Activated naive CD8-positive, alpha-beta T cell treated with anti-CD3 and anti-CD28 coated beads, Interleukin-2, amount 50 U/mL, for 24 hours (primary cell): ENCODE data around the gene PTPRK.
"Not testable (repeated sequence)": the region's sequence is repeated elsewhere in the genome, so short reads cannot be mapped to it uniquely, and the experiment has no call there.

Experiments used
- ATAC-seq: fragments of 150-1000 bp; cut with Tn5 transposase; one replicate; pipeline ENCODE4 v1.10.0; 2021
- DNase-seq: peaks from one replicate; pipeline ENCODE4 v3.0.0; 2021
- H3K27ac Mint-ChIP-seq: one replicate; pipeline ENCODE4 v1.8.0; 2021; ENCODE audit warnings: mild to moderate bottlenecking, mixed read lengths
- H3K27me3 Mint-ChIP-seq: one replicate; pipeline ENCODE4 v1.8.0; 2021; ENCODE audit warnings: mixed read lengths
- H3K36me3 Mint-ChIP-seq: one replicate; pipeline ENCODE4 v1.8.0; 2021; ENCODE audit warnings: low read depth, mixed read lengths
- H3K4me1 Mint-ChIP-seq: one replicate; pipeline ENCODE4 v1.8.0; 2021; ENCODE audit warnings: mixed read lengths
- H3K4me3 Mint-ChIP-seq: one replicate; pipeline ENCODE4 v1.8.0; 2021; ENCODE audit warnings: mild to moderate bottlenecking, moderate library complexity, mixed read lengths
- H3K9me3 Mint-ChIP-seq: one replicate; pipeline ENCODE4 v1.8.0; 2021; ENCODE audit warnings: mixed read lengths

Gene PTPRK

GRCh38 chr6:128487746-128488145 is 32.7 kb downstream of the PTPRK start:
- Mint-ChIP-seq H3K27me3 (no peaks in the 10 kb centered on the region), H3K9me3 (no peaks in the 10 kb centered on the region), H3K4me1 (peaks cover 2% of the 10 kb centered on the region), H3K4me3 (no peak overlapping the region), H3K27ac (no peak overlapping the region), H3K36me3 (no peaks in the 10 kb centered on the region)
- DNase-seq: no peak
- ATAC-seq: no peak

- ATAC-seq: peak; percentile 40
- Mint-ChIP-seq H3K9me3 (no peaks in the 10 kb centered on the region), H3K27ac (no peak overlapping the region), H3K27me3 (no peaks in the 10 kb centered on the region), H3K4me3 (no peak overlapping the region), H3K36me3 (no peaks in the 10 kb centered on the region), H3K4me1 (peaks cover 2% of the 10 kb centered on the region)
- no peak for DNase-seq
These were observed 33.3 kb downstream of the PTPRK start for GRCh38 chr6:128487055-128487454.

DNA sequence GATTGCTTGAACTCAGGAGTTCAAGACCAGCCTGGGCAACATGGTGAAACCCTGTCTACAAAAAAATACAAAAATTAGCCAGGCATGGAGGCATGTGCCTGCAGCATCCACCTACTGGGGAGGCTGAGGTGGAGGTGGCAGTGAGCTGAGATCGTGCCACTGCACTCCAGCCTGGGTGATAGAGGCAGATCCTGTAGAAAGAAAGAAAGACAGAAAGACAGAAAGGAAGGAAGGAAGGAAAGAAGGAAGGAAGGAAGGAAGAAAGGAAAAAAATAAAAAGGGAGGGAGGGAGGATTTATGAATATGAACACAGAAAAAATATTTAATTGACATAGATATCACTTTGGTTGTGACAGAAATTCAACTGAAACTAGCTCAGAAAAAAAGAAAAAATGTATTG is 33.8 kb downstream of the PTPRK start:
- ATAC-seq, H3K36me3 Mint-ChIP-seq, H3K9me3 Mint-ChIP-seq, H3K4me3 Mint-ChIP-seq, H3K4me1 Mint-ChIP-seq, H3K27me3 Mint-ChIP-seq, H3K27ac Mint-ChIP-seq, DNase-seq: not testable (repeated sequence)

DNA sequence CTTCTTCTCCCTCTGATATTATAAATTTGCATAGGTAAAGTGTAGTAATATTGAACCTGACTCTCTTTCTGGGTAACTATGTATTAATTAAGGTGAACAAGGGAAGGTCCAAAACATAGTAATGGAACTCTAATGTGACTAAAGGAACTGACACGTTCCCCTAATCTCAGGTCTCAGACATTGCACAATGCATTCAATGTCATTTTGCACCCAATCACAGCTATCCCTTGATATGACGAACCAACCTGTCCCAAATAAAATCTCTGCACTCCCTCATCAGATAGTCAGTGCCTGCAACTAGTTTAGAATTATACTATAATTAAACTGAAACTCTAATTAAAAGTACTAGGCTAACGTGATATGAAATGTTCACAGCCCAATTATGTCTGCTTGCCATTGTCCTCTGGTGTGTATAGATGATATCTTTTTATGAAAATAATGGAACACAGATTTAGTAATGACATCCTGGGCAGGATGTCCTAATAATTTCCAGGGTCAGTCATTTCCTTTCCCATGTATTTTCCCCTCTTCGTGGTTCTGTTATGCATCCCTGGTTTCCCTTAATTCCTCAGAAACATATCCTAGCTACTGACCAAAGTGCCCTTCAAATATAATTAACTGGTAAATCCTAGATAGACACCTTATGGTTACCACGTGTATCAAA is 36.8 kb downstream of the PTPRK start:
- ATAC-seq (no peak), DNase-seq (no peak)
- Mint-ChIP-seq H3K27ac (no peak overlapping the region), H3K4me1 (peaks cover 5% of the 10 kb centered on the region), H3K9me3 (no peaks in the 10 kb centered on the region), H3K36me3 (no peaks in the 10 kb centered on the region), H3K4me3 (no peak overlapping the region), H3K27me3 (no peaks in the 10 kb centered on the region)

- no peak for DNase-seq
- Mint-ChIP-seq H3K36me3 (no peaks in the 10 kb centered on the region), H3K27ac (no peak overlapping the region), H3K9me3 (no peaks in the 10 kb centered on the region), H3K4me1 (peaks cover 13% of the 10 kb centered on the region), H3K27me3 (no peaks in the 10 kb centered on the region), H3K4me3 (no peak overlapping the region)
- ATAC-seq: no peak
These were observed 37.8 kb downstream of the PTPRK start for GRCh38 chr6:128482642-128483041.

GRCh38 chr6:128479991-128480390 is 40.4 kb downstream of the PTPRK start:
- Mint-ChIP-seq H3K36me3 (no peaks in the 10 kb centered on the region), H3K9me3 (no peaks in the 10 kb centered on the region), H3K4me1 (peaks cover 13% of the 10 kb centered on the region), H3K27me3 (no peaks in the 10 kb centered on the region), H3K27ac (no peak overlapping the region), H3K4me3 (no peak overlapping the region)
- DNase-seq: no peak
- ATAC-seq: no peak

GRCh38 chr6:128479048-128479666 is 41.2 kb downstream of the PTPRK start:
- DNase-seq: no peak
- Mint-ChIP-seq H3K27me3 (no peaks in the 10 kb centered on the region), H3K36me3 (no peaks in the 10 kb centered on the region), H3K27ac (no peak overlapping the region), H3K9me3 (no peaks in the 10 kb centered on the region), H3K4me1 (peaks cover 13% of the 10 kb centered on the region), H3K4me3 (peak overlapping the region; percentile 47)
- ATAC-seq: no peak

DNA sequence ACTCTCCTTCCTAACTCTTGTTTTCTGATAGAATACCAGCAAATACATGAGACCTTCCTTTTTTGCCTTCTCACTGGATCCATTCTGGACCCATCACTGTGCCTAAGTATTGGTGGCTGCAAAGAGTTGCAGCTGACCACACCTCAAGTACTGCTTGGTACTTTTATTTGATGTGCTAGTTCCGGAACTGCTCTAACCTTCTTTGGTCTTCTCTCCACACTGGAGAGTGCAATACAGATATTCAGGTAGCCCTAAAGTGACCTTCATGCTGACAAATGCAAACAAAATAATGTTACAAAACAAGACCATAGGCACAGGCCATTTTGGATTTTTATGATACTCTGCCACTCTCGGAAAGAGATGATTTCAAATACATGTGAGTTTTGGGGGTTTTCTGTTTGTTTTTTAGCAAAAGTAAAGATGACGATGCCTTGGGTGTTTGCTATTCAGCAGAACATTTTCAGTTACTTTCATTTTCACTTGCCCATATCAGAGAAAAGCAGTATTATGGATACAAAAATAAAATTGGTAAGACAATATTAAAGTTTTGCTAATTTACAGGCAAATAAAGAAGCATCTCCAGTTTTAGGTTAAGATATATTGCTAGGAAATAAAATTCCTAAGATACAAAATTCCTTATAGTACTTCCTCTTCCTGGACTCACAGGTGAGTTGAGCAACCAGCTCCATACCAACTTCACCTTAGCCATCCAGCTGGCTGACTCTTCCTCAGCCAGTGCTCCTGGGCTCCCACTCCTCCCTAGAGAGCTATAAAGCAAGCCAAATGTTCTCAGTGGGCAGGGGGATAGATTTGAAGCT is 42.0 kb downstream of the PTPRK start:
- H3K36me3 Mint-ChIP-seq: no peaks in the 10 kb centered on the region
- peaks cover 13% of the 10 kb centered on the region for H3K4me1 Mint-ChIP-seq
- no peaks in the 10 kb centered on the region for H3K27me3 Mint-ChIP-seq
- peak overlapping the region; percentile 47 for H3K4me3 Mint-ChIP-seq
- no peak overlapping the region for H3K27ac Mint-ChIP-seq
- no peak for DNase-seq
- ATAC-seq: no peak
- H3K9me3 Mint-ChIP-seq: no peaks in the 10 kb centered on the region

DNA sequence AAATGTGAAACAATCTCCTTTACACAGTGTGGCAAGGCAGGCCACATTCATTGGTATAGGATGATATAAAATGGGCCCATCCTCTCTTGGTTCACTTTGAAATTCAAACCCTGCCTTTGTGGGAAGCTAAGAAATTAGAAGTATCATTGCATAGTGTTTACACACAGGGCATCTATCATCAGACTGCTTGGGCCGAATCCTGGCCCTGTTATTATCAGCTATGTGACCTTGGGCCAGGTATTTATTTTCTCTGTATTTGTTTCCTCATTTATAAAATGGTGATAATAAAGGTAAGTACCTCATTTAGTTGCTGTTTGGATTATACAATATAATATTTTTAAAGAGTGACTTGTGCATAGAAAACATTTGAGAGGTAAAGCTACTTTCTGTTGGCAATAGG is 45.5 kb downstream of the PTPRK start:
- H3K36me3 Mint-ChIP-seq: no peaks in the 10 kb centered on the region
- H3K4me3 Mint-ChIP-seq: no peak overlapping the region
- no peaks in the 10 kb centered on the region for H3K9me3 Mint-ChIP-seq
- no peak for DNase-seq
- no peak overlapping the region for H3K27ac Mint-ChIP-seq
- H3K4me1 Mint-ChIP-seq: peaks cover 12% of the 10 kb centered on the region
- H3K27me3 Mint-ChIP-seq: no peaks in the 10 kb centered on the region
- no peak for ATAC-seq

GRCh38 chr6:128474481-128474880 is 45.9 kb downstream of the PTPRK start:
- Mint-ChIP-seq H3K27me3 (no peaks in the 10 kb centered on the region), H3K36me3 (no peaks in the 10 kb centered on the region), H3K9me3 (no peaks in the 10 kb centered on the region), H3K4me3 (no peak overlapping the region), H3K4me1 (peaks cover 11% of the 10 kb centered on the region), H3K27ac (no peak overlapping the region)
- no peak for DNase-seq
- no peak for ATAC-seq

DNA sequence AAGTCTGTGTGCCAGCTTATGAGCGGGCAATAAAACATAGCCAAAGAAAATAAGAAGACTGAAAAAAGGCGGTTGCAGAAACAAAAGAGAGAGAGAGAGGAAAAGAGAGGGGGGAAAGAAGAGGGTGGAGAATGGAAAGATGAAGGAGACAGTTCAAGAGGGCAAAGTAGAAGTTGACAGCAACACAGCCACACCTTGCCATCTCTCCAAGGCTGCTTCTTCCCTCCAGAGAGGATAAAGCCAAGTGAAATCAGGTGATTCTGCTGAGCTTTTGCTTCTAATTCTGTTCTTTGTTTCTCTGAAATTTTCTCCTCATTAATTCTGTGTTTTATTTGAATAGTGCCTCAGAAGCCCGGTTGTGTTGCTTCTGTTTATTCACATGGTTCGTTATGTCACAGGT is 48.5 kb downstream of the PTPRK start:
- no peaks in the 10 kb centered on the region for H3K9me3 Mint-ChIP-seq
- no peaks in the 10 kb centered on the region for H3K36me3 Mint-ChIP-seq
- no peak for DNase-seq
- no peaks in the 10 kb centered on the region for H3K27me3 Mint-ChIP-seq
- H3K4me1 Mint-ChIP-seq: no peaks in the 10 kb centered on the region
- ATAC-seq: no peak
- H3K4me3 Mint-ChIP-seq: no peak overlapping the region
- H3K27ac Mint-ChIP-seq: no peak overlapping the region

- DNase-seq: no peak
- H3K4me1 Mint-ChIP-seq: no peaks in the 10 kb centered on the region
- H3K27ac Mint-ChIP-seq: no peak overlapping the region
- H3K9me3 Mint-ChIP-seq: no peaks in the 10 kb centered on the region
- no peak for ATAC-seq
- H3K36me3 Mint-ChIP-seq: no peaks in the 10 kb centered on the region
- no peak overlapping the region for H3K4me3 Mint-ChIP-seq
- no peaks in the 10 kb centered on the region for H3K27me3 Mint-ChIP-seq
These were observed 54.7 kb downstream of the PTPRK start for GRCh38 chr6:128465368-128466343.

DNA sequence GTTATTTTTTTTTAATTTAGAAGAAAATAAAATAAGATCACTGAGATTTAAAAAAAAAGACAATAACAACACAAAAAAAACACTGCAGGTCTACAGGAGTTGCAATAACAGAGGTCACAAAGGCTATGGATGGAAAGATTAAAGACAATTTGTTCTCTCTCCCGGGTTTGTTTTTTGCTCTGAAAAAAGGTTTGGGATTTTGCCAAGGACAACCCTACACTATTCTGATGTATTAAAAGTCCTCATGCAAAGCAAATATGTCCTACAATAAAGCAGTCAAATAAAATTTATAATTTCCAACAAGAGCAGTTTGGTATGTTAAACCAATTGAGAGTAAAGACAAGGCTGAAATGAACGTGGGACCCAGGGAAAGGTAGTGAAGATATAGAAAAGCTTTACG is 55.6 kb downstream of the PTPRK start:
- H3K9me3 Mint-ChIP-seq: no peaks in the 10 kb centered on the region
- H3K27ac Mint-ChIP-seq: no peak overlapping the region
- H3K27me3 Mint-ChIP-seq: no peaks in the 10 kb centered on the region
- DNase-seq (no peak), ATAC-seq (no peak)
- no peaks in the 10 kb centered on the region for H3K36me3 Mint-ChIP-seq
- no peaks in the 10 kb centered on the region for H3K4me1 Mint-ChIP-seq
- H3K4me3 Mint-ChIP-seq: no peak overlapping the region

- DNase-seq (no peak), ATAC-seq (no peak)
- Mint-ChIP-seq H3K36me3 (no peaks in the 10 kb centered on the region), H3K4me1 (no peaks in the 10 kb centered on the region), H3K4me3 (no peak overlapping the region), H3K27ac (no peak overlapping the region), H3K27me3 (no peaks in the 10 kb centered on the region), H3K9me3 (no peaks in the 10 kb centered on the region)
These were observed 56.5 kb downstream of the PTPRK start for GRCh38 chr6:128463942-128464341.
